Stomach (tissue), 4 donors: Measurements from ENCODE around the gene SCGB1D2.

Experiments used
- EP300 ChIP-seq: sonication (generic); formaldehyde crosslinking; IDR thresholded peaks from one replicate; pipeline ENCODE4 v1.6.1; 2017; ENCODE audit warnings: antibody characterized with exemption
- POLR2A ChIP-seq, 4 donors: fragments of 450-650 bp; IDR thresholded peaks; one replicate each; pipeline ENCODE4 v1.6.1; 2016; ENCODE audit warnings: antibody characterized with exemption in 4 of 4, control low read depth in 2 of 4, mild to moderate bottlenecking in 1 of 4, moderate library complexity in 1 of 4
- TF ChIP-seq, protein P1 (sequence below), 7 experiments: fragments of 450-650 bp in 4 of 7; fragments of 200-600 bp in 3 of 7; sonication (generic) in 3 of 7; IDR thresholded peaks; one replicate each; pipeline ENCODE4 v1.5.1; 2016 to 2019; ENCODE audit warnings: antibody characterized with exemption in 7 of 7, control low read depth in 2 of 7, mild to moderate bottlenecking in 1 of 7

- TF ChIP-seq POLR2A (IDR thresholded peaks at IDR 0.05) = no peak
- no peak for TF ChIP-seq EP300
- TF ChIP-seq, protein P1, sequence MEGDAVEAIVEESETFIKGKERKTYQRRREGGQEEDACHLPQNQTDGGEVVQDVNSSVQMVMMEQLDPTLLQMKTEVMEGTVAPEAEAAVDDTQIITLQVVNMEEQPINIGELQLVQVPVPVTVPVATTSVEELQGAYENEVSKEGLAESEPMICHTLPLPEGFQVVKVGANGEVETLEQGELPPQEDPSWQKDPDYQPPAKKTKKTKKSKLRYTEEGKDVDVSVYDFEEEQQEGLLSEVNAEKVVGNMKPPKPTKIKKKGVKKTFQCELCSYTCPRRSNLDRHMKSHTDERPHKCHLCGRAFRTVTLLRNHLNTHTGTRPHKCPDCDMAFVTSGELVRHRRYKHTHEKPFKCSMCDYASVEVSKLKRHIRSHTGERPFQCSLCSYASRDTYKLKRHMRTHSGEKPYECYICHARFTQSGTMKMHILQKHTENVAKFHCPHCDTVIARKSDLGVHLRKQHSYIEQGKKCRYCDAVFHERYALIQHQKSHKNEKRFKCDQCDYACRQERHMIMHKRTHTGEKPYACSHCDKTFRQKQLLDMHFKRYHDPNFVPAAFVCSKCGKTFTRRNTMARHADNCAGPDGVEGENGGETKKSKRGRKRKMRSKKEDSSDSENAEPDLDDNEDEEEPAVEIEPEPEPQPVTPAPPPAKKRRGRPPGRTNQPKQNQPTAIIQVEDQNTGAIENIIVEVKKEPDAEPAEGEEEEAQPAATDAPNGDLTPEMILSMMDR (IDR thresholded peaks at IDR 0.05) = no peak
Observed at GRCh38 chr11:62269654-62270278, 27.7 kb downstream of the SCGB1D2 start, which contains the start of gene SCGB2A2.
